ENCODE data around the gene EBNA1BP2. TPM values are rescaled to one million over a fixed set of nuclear protein-coding genes. Genes with fewer than 3 reads are reported as not detected.
"Not testable (repeated sequence)": the region's sequence is repeated elsewhere in the genome, so short reads cannot be mapped to it uniquely, and the experiment has no call there.

EBNA1BP2 gene
- total and polyA plus RNA-seq, 7 experiments from 2014 or later = 17.8 to 56.5 (median 24.3) TPM

- H3K4me1 Mint-ChIP-seq = peaks cover 0 to 8% (median 2%) of the 10 kb centered on the region in 7 donors
- no peak overlapping the region for H3K4me3 Mint-ChIP-seq
- Histone ChIP-seq H3K27ac (ENCODE audit: low read depth, low read length) (no peak overlapping the region), H3K4me3 (ENCODE audit: low read length) (no peak overlapping the region), H3K36me3 (ENCODE audit: control insufficient read depth in 2 of 3, insufficient read depth in 3 of 3, low read length in 3 of 3) (no peaks in the 10 kb centered on the region), H3K27me3 (ENCODE audit: control insufficient read depth in 2 of 2, insufficient read depth in 2 of 2, low read length in 2 of 2) (peaks cover 0 to 11% of the 10 kb centered on the region in 2 donors), H3K4me1 (ENCODE audit: control insufficient read depth in 2 of 2, insufficient read depth in 2 of 2, low read length in 2 of 2) (no peaks in the 10 kb centered on the region), H3K9me3 (ENCODE audit: control insufficient read depth in 2 of 3, low read length in 3 of 3) (peaks cover 0 to 3% (median 0%) of the 10 kb centered on the region in 3 experiments)
- H3K27me3 Mint-ChIP-seq = peaks cover 61 to 72% (median 62%) of the 10 kb centered on the region in 5 donors
- intact Hi-C loops (cut with micrococcal nuclease) = no loop called here
- peaks cover 1 to 14% (median 9%) of the 10 kb centered on the region in 11 donors for H3K9me3 Mint-ChIP-seq
- peaks cover 0 to 13% (median 3%) of the 10 kb centered on the region in 5 donors for H3K36me3 Mint-ChIP-seq
- DNase-seq (no peak), ATAC-seq (no peak)
- ChIA-PET CTCF (no interaction called here), POLR2A (no interaction called here)
- no peak overlapping the region for H3K27ac Mint-ChIP-seq
Observed at GRCh38 chr1:43143441-43143888, 28.6 kb downstream of the EBNA1BP2 start.

- POLR2A ChIA-PET = no interaction called here
- Mint-ChIP-seq H3K27me3 (peaks cover 42 to 58% (median 50%) of the 10 kb centered on the region in 5 donors), H3K9me3 (peaks cover 1 to 14% (median 9%) of the 10 kb centered on the region in 11 donors)
Observed at GRCh38 chr1:43140583-43140982, 31.5 kb downstream of the EBNA1BP2 start.

GRCh38 chr1:43140010-43140409 is 32.1 kb downstream of the EBNA1BP2 start:
- Mint-ChIP-seq H3K27me3 (peaks cover 36 to 54% (median 45%) of the 10 kb centered on the region in 5 donors), H3K27ac (no peak overlapping the region)

More at GRCh38 chr1:43140583-43140982, 31.5 kb downstream of the EBNA1BP2 start:
- Histone ChIP-seq H3K36me3 (ENCODE audit: control insufficient read depth in 2 of 3, insufficient read depth in 3 of 3, low read length in 3 of 3) (no peaks in the 10 kb centered on the region), H3K4me3 (ENCODE audit: low read length) (no peak overlapping the region), H3K4me1 (ENCODE audit: control insufficient read depth in 2 of 2, insufficient read depth in 2 of 2, low read length in 2 of 2) (no peaks in the 10 kb centered on the region), H3K9me3 (ENCODE audit: control insufficient read depth in 2 of 3, low read length in 3 of 3) (peaks cover 0 to 3% (median 0%) of the 10 kb centered on the region in 3 experiments), H3K27me3 (ENCODE audit: control insufficient read depth in 2 of 2, insufficient read depth in 2 of 2, low read length in 2 of 2) (no peaks in the 10 kb centered on the region), H3K27ac (ENCODE audit: low read depth, low read length) (no peak overlapping the region)
- H3K27ac Mint-ChIP-seq = no peak overlapping the region
- ATAC-seq (no peak), DNase-seq (no peak)
- CTCF ChIA-PET = no interaction called here
- H3K36me3 Mint-ChIP-seq = peaks cover 0 to 13% (median 3%) of the 10 kb centered on the region in 5 donors
- intact Hi-C loops (cut with micrococcal nuclease) = no loop called here
- H3K4me1 Mint-ChIP-seq = no peaks in the 10 kb centered on the region
- no peak overlapping the region for H3K4me3 Mint-ChIP-seq

GRCh38 chr1:43139295-43139694 is 32.8 kb downstream of the EBNA1BP2 start:
- Mint-ChIP-seq H3K9me3 (peaks cover 1 to 14% (median 8%) of the 10 kb centered on the region in 11 donors), H3K27me3 (peaks cover 32 to 47% (median 38%) of the 10 kb centered on the region in 5 donors)
- H3K4me3 ChIP-seq (ENCODE audit: low read length); POLR2A ChIA-PET; CTCF ChIA-PET; H3K27ac ChIP-seq (ENCODE audit: low read depth, low read length); H3K27ac Mint-ChIP-seq; H3K4me1 ChIP-seq (ENCODE audit: control insufficient read depth in 2 of 2, insufficient read depth in 2 of 2, low read length in 2 of 2); H3K36me3 Mint-ChIP-seq; H3K9me3 ChIP-seq (ENCODE audit: control insufficient read depth in 2 of 3, low read length in 3 of 3); H3K36me3 ChIP-seq (ENCODE audit: control insufficient read depth in 2 of 3, insufficient read depth in 3 of 3, low read length in 3 of 3); DNase-seq; H3K4me1 Mint-ChIP-seq; intact Hi-C loops (cut with micrococcal nuclease); H3K4me3 Mint-ChIP-seq; ATAC-seq; H3K27me3 ChIP-seq (ENCODE audit: control insufficient read depth in 2 of 2, insufficient read depth in 2 of 2, low read length in 2 of 2): not testable (repeated sequence)

More at GRCh38 chr1:43140010-43140409, 32.1 kb downstream of the EBNA1BP2 start:
- intact Hi-C loops (cut with micrococcal nuclease) = no loop called here
- DNase-seq = no peak
- no peaks in the 10 kb centered on the region for H3K4me1 ChIP-seq (ENCODE audit: control insufficient read depth in 2 of 2, insufficient read depth in 2 of 2, low read length in 2 of 2)
- peaks cover 1 to 14% (median 9%) of the 10 kb centered on the region in 11 donors for H3K9me3 Mint-ChIP-seq
- H3K27me3 ChIP-seq (ENCODE audit: control insufficient read depth in 2 of 2, insufficient read depth in 2 of 2, low read length in 2 of 2) = no peaks in the 10 kb centered on the region
- no peaks in the 10 kb centered on the region for H3K4me1 Mint-ChIP-seq
- peaks cover 0 to 10% (median 0%) of the 10 kb centered on the region in 5 donors for H3K36me3 Mint-ChIP-seq
- H3K36me3 ChIP-seq (ENCODE audit: control insufficient read depth in 2 of 3, insufficient read depth in 3 of 3, low read length in 3 of 3) = no peaks in the 10 kb centered on the region
- ChIA-PET CTCF (no interaction called here), POLR2A (no interaction called here)
- no peak for ATAC-seq
- H3K4me3 Mint-ChIP-seq = no peak overlapping the region
- no peak overlapping the region for H3K4me3 ChIP-seq (ENCODE audit: low read length)
- H3K27ac ChIP-seq (ENCODE audit: low read depth, low read length) = no peak overlapping the region
- H3K9me3 ChIP-seq (ENCODE audit: control insufficient read depth in 2 of 3, low read length in 3 of 3) = peaks cover 0 to 3% (median 0%) of the 10 kb centered on the region in 3 experiments

- Mint-ChIP-seq H3K9me3 (peaks cover 1 to 14% (median 8%) of the 10 kb centered on the region in 11 donors), H3K27ac (no peak overlapping the region), H3K4me3 (no peak overlapping the region), H3K27me3 (peaks cover 22 to 34% (median 30%) of the 10 kb centered on the region in 5 donors), H3K4me1 (no peaks in the 10 kb centered on the region), H3K36me3 (peaks cover 0 to 3% (median 0%) of the 10 kb centered on the region in 5 donors)
- H3K27ac ChIP-seq (ENCODE audit: low read depth, low read length) = no peak overlapping the region
- DNase-seq (no peak), ATAC-seq (no peak)
- H3K27me3 ChIP-seq (ENCODE audit: control insufficient read depth in 2 of 2, insufficient read depth in 2 of 2, low read length in 2 of 2) = no peaks in the 10 kb centered on the region
- no peaks in the 10 kb centered on the region for H3K4me1 ChIP-seq (ENCODE audit: control insufficient read depth in 2 of 2, insufficient read depth in 2 of 2, low read length in 2 of 2)
- no peaks in the 10 kb centered on the region for H3K36me3 ChIP-seq (ENCODE audit: control insufficient read depth in 2 of 3, insufficient read depth in 3 of 3, low read length in 3 of 3)
- H3K4me3 ChIP-seq (ENCODE audit: low read length) = no peak overlapping the region
- H3K9me3 ChIP-seq (ENCODE audit: control insufficient read depth in 2 of 3, low read length in 3 of 3) = peaks cover 0 to 3% (median 0%) of the 10 kb centered on the region in 3 experiments
- ChIA-PET CTCF (no interaction called here), POLR2A (no interaction called here)
- intact Hi-C loops (cut with micrococcal nuclease) = no loop called here
Observed at GRCh38 chr1:43137445-43138052, 34.5 kb downstream of the EBNA1BP2 start.

- no peak overlapping the region for H3K4me3 ChIP-seq (ENCODE audit: low read length)
- ATAC-seq (no peak), DNase-seq (no peak)
- Mint-ChIP-seq H3K4me1 (no peaks in the 10 kb centered on the region), H3K27me3 (peaks cover 16 to 34% (median 27%) of the 10 kb centered on the region in 5 donors), H3K36me3 (peaks cover 0 to 3% (median 0%) of the 10 kb centered on the region in 5 donors), H3K9me3 (peaks cover 1 to 14% (median 8%) of the 10 kb centered on the region in 11 donors), H3K4me3 (no peak overlapping the region), H3K27ac (no peak overlapping the region)
- intact Hi-C loops (cut with micrococcal nuclease) = no loop called here
- no peaks in the 10 kb centered on the region for H3K4me1 ChIP-seq (ENCODE audit: control insufficient read depth in 2 of 2, insufficient read depth in 2 of 2, low read length in 2 of 2)
- POLR2A ChIA-PET = interaction anchor here (0.6 kb wide), 1 partner anchor 8 kb away, joined by 3 read pairs; no protein-coding TSS in a partner anchor
- H3K27me3 ChIP-seq (ENCODE audit: control insufficient read depth in 2 of 2, insufficient read depth in 2 of 2, low read length in 2 of 2) = no peaks in the 10 kb centered on the region
- no peaks in the 10 kb centered on the region for H3K36me3 ChIP-seq (ENCODE audit: control insufficient read depth in 2 of 3, insufficient read depth in 3 of 3, low read length in 3 of 3)
- no peak overlapping the region for H3K27ac ChIP-seq (ENCODE audit: low read depth, low read length)
- H3K9me3 ChIP-seq (ENCODE audit: control insufficient read depth in 2 of 3, low read length in 3 of 3) = peaks cover 0 to 3% (median 0%) of the 10 kb centered on the region in 3 experiments
- CTCF ChIA-PET = no interaction called here
Observed at GRCh38 chr1:43135857-43136781, 36.0 kb downstream of the EBNA1BP2 start.
